Keratinocyte (primary cell): ENCODE results near the gene FXR1. TPM values are rescaled to one million over a fixed set of nuclear protein-coding genes. Genes with fewer than 3 reads are reported as not detected.

Source experiments
- DNase-seq: peaks from one replicate; pipeline ENCODE4 v3.0.0-alpha.2; 2011; ENCODE audit warnings: low read depth, missing footprints, low spot score
- FAIRE-seq: peaks from 2 replicates; lab custom pipeline; 2011; peaks lifted over from hg19 to GRCh38; lab: Jason Lieb, UNC
- H2AFZ ChIP-seq: 2 replicates; pipeline ENCODE4 v1.6.0; 2012; ENCODE audit warnings: low read length, control low read depth, inconsistent platforms; ENCODE audit not compliant: control insufficient read depth
- H3K27ac ChIP-seq: 2 replicates; pipeline ENCODE4 v1.5.1; 2011; ENCODE audit warnings: low read length; ENCODE audit not compliant: control insufficient read depth, insufficient read depth
- H3K27me3 ChIP-seq: 3 replicates; pipeline ENCODE4 v1.6.0; 2011; ENCODE audit warnings: low read length; ENCODE audit not compliant: control insufficient read depth, insufficient read depth; ENCODE audit errors: extremely low read depth
- H3K36me3 ChIP-seq, 2 experiments: 2 replicates in 1 of 2; 3 replicates in 1 of 2; pipeline ENCODE4 v1.5.1; 2011; ENCODE audit warnings: low read length in 2 of 2, mild to moderate bottlenecking in 1 of 2; ENCODE audit not compliant: control insufficient read depth in 2 of 2, insufficient read depth in 2 of 2; ENCODE audit errors: extremely low read depth in 1 of 2
- H3K4me1 ChIP-seq: 3 replicates; pipeline ENCODE4 v1.5.1; 2011; ENCODE audit warnings: low read length; ENCODE audit not compliant: control insufficient read depth, insufficient read depth; ENCODE audit errors: extremely low read depth
- H3K4me2 ChIP-seq: 3 replicates; pipeline ENCODE4 v1.6.0; 2011; ENCODE audit warnings: low read depth, low read length; ENCODE audit not compliant: control insufficient read depth, insufficient read depth; ENCODE audit errors: extremely low read depth
- H3K4me3 ChIP-seq, 3 experiments: fragments of 200-600 bp in 1 of 3; sonication (generic) in 1 of 3; 2 replicates in 2 of 3; 3 replicates in 1 of 3; pipeline ENCODE4 v1.5.1; 2011 to 2016; ENCODE audit warnings: low read length in 3 of 3, mild to moderate bottlenecking in 3 of 3, control low read depth in 2 of 3, inconsistent platforms in 1 of 3, low read depth in 1 of 3, mixed read lengths in 1 of 3, mixed run types in 1 of 3, moderate library complexity in 1 of 3; ENCODE audit not compliant: control insufficient read depth in 2 of 3, insufficient read depth in 2 of 3; ENCODE audit errors: extremely low read depth in 1 of 3
- H3K79me2 ChIP-seq: 2 replicates; pipeline ENCODE4 v1.6.0; 2012; ENCODE audit warnings: low read length; ENCODE audit not compliant: control insufficient read depth, insufficient read depth
- H3K9ac ChIP-seq: 3 replicates; pipeline ENCODE4 v1.6.0; 2011; ENCODE audit warnings: low read length; ENCODE audit not compliant: control insufficient read depth, insufficient read depth; ENCODE audit errors: extremely low read depth
- H3K9me1 ChIP-seq: 3 replicates; pipeline ENCODE4 v1.6.0; 2011; ENCODE audit warnings: low read length; ENCODE audit not compliant: control insufficient read depth, insufficient read depth; ENCODE audit errors: extremely low read depth
- H3K9me3 ChIP-seq: 2 replicates; pipeline ENCODE4 v1.5.1; 2012; ENCODE audit warnings: low read depth, low read length; ENCODE audit not compliant: control insufficient read depth
- H4K20me1 ChIP-seq: 3 replicates; pipeline ENCODE4 v1.6.0; 2011; ENCODE audit warnings: low read length; ENCODE audit not compliant: control insufficient read depth, insufficient read depth; ENCODE audit errors: extremely low read depth
- EZH2 ChIP-seq: IDR thresholded peaks from one replicate; pipeline ENCODE4 v1.6.1; 2012; ENCODE audit warnings: inconsistent platforms, mild to moderate bottlenecking, low read length, moderate library complexity
- dilution Hi-C: fragments of 300-500 bp; cut with MboI; formaldehyde crosslinking; loops from one replicate; pipeline ENCODE4 v1.7.0; 2020; ENCODE audit warnings: low sequenced_read_pairs; ENCODE audit not compliant: extremely low pct_ligation_motif_present
- polyA plus RNA-seq, 5 experiments: library from polyadenylated mRNA; depleted of rRNA in 3 of 5; stranded (reverse) in 3 of 5; stranded (forward) in 1 of 5; unstranded in 1 of 5; fragments of >200 nt; gene quantifications; 1 replicate in 1 of 5; 2 replicates in 3 of 5; 3 replicates in 1 of 5; pipeline versions ENCODE4 v1.2.1 to v1.2.3, GENCODE V29; 2011 to 2012; ENCODE audit warnings: missing spikeins in 2 of 5, low read depth in 1 of 5, low replicate concordance in 1 of 5
- TF ChIP-seq, protein P1 (sequence below), 3 experiments: IDR thresholded peaks in 1 of 3; conservative IDR thresholded peaks in 1 of 3; optimal IDR thresholded peaks in 1 of 3; 2 replicates in 2 of 3; 3 replicates in 1 of 3; pipeline versions ENCODE3 to v1.5.1; 2011; ENCODE audit warnings: low read length in 3 of 3, mild to moderate bottlenecking in 3 of 3, moderate library complexity in 2 of 3, control low read depth in 1 of 3, inconsistent platforms in 1 of 3; ENCODE audit not compliant: insufficient read depth in 2 of 3; ENCODE audit errors: extremely low read depth in 1 of 3

Gene FXR1
- polyA plus RNA-seq, 1 donor (not counting 4 experiments of a cell fraction or from before 2014, with no cell fraction given) = 125 TPM

GRCh38 chr3:180923561-180923960 lies 11.1 kb downstream of the FXR1 start:
- no peak overlapping the region for H2AFZ ChIP-seq
- peaks cover 99% of the 10 kb centered on the region for H3K79me2 ChIP-seq
- no peaks in the 10 kb centered on the region for H3K9me3 ChIP-seq
- no peak overlapping the region for H3K9ac ChIP-seq
- no peak overlapping the region for H3K4me3 ChIP-seq
- no peaks in the 10 kb centered on the region for H3K9me1 ChIP-seq
- no peak for TF ChIP-seq EZH2
- TF ChIP-seq, protein P1, sequence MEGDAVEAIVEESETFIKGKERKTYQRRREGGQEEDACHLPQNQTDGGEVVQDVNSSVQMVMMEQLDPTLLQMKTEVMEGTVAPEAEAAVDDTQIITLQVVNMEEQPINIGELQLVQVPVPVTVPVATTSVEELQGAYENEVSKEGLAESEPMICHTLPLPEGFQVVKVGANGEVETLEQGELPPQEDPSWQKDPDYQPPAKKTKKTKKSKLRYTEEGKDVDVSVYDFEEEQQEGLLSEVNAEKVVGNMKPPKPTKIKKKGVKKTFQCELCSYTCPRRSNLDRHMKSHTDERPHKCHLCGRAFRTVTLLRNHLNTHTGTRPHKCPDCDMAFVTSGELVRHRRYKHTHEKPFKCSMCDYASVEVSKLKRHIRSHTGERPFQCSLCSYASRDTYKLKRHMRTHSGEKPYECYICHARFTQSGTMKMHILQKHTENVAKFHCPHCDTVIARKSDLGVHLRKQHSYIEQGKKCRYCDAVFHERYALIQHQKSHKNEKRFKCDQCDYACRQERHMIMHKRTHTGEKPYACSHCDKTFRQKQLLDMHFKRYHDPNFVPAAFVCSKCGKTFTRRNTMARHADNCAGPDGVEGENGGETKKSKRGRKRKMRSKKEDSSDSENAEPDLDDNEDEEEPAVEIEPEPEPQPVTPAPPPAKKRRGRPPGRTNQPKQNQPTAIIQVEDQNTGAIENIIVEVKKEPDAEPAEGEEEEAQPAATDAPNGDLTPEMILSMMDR (optimal IDR thresholded peaks at IDR 0.05 in 1 of 3, IDR thresholded peaks at IDR 0.05 in 1 of 3, conservative IDR thresholded peaks at IDR 0.05 in 1 of 3; ENCODE audit: extremely low read depth in 1 of 3, insufficient read depth in 2 of 3, low read length in 3 of 3) = no peak
- H3K36me3 ChIP-seq = peaks cover 0 to 10% of the 10 kb centered on the region in 2 experiments
- no peak overlapping the region for H3K4me2 ChIP-seq
- DNase-seq (no peak), FAIRE-seq (no peak)
- no peak overlapping the region for H3K27ac ChIP-seq
- peaks cover 11% of the 10 kb centered on the region for H4K20me1 ChIP-seq
- H3K27me3 ChIP-seq = no peaks in the 10 kb centered on the region
- no peaks in the 10 kb centered on the region for H3K4me1 ChIP-seq
- dilution Hi-C loops = no loop called here

DNA sequence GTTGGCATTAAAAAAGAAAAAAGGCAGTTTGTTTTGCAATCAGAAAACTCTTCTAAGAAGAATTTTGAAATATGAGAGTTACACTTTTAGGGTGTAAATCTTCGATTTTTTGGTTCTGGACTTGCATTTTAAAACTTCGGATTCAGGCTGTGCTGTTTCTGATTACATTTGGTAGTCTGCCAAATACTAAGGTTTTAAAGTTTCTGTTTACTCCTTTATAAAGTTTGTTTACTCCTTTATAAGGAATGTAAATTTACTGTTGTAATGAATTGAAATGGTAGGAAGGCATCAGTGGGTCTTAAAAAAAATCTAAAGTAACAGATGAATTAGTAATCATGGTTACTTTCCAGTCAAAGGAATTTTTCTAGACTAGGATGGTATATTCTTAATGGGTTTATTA lies 14.1 kb downstream of the FXR1 start:
- H3K79me2 ChIP-seq = peaks cover 99% of the 10 kb centered on the region
- H3K9me1 ChIP-seq = no peaks in the 10 kb centered on the region
- H2AFZ ChIP-seq = no peak overlapping the region
- FAIRE-seq (no peak), DNase-seq (no peak)
- no peaks in the 10 kb centered on the region for H3K4me1 ChIP-seq
- no peak for TF ChIP-seq EZH2
- TF ChIP-seq, protein P1 (optimal IDR thresholded peaks at IDR 0.05 in 1 of 3, IDR thresholded peaks at IDR 0.05 in 1 of 3, conservative IDR thresholded peaks at IDR 0.05 in 1 of 3; ENCODE audit: extremely low read depth in 1 of 3, insufficient read depth in 2 of 3, low read length in 3 of 3) = no peak
- H3K4me3 ChIP-seq = no peak overlapping the region
- no peak overlapping the region for H3K4me2 ChIP-seq
- dilution Hi-C loops = no loop called here
- peaks cover 0 to 7% of the 10 kb centered on the region in 2 experiments for H3K36me3 ChIP-seq
- H3K9me3 ChIP-seq = no peaks in the 10 kb centered on the region
- H3K27me3 ChIP-seq = no peaks in the 10 kb centered on the region
- peaks cover 6% of the 10 kb centered on the region for H4K20me1 ChIP-seq
- H3K9ac ChIP-seq = no peak overlapping the region
- no peak overlapping the region for H3K27ac ChIP-seq
